AG10803 (cell line): ENCODE measurements around the gene LPAR3.

Experiments
- DNase-seq: peaks from one replicate; pipeline ENCODE4 v3.0.0; 2010; ENCODE audit warnings: low read depth
- H3K4me3 ChIP-seq: 2 replicates; pipeline ENCODE4 v1.5.1; 2011; ENCODE audit warnings: mild to moderate bottlenecking, low read length, control low read depth
- CTCF ChIP-seq: conservative IDR thresholded peaks from 2 replicates; pipeline ENCODE4 v1.5.1; 2011; ENCODE audit warnings: mild to moderate bottlenecking, low read length, control low read depth, inconsistent platforms

Gene LPAR3

GRCh38 chr1:84899969-84900368 lies 7.0 kb upstream of the LPAR3 start:
- no peak overlapping the region for H3K4me3 ChIP-seq
- no peak for DNase-seq
- no peak for TF ChIP-seq CTCF

- no peak for TF ChIP-seq CTCF
- no peak overlapping the region for H3K4me3 ChIP-seq
- no peak for DNase-seq
Measured at GRCh38 chr1:84896279-84896678, 3.3 kb upstream of the LPAR3 start.

- no peak for TF ChIP-seq CTCF
- H3K4me3 ChIP-seq: no peak overlapping the region
- no peak for DNase-seq
Measured at GRCh38 chr1:84890566-84890965, 2.4 kb downstream of the LPAR3 start.

GRCh38 chr1:84889437-84889836 lies 3.6 kb downstream of the LPAR3 start:
- no peak for TF ChIP-seq CTCF
- no peak overlapping the region for H3K4me3 ChIP-seq
- DNase-seq: no peak

- H3K4me3 ChIP-seq: no peak overlapping the region
- no peak for DNase-seq
- TF ChIP-seq CTCF: no peak
Measured at GRCh38 chr1:84888753-84889152, 4.3 kb downstream of the LPAR3 start.

- peak; percentile 72 for DNase-seq
- H3K4me3 ChIP-seq: no peak overlapping the region
- TF ChIP-seq CTCF: no peak
Measured at GRCh38 chr1:84887261-84887934, 5.6 kb downstream of the LPAR3 start.

- H3K4me3 ChIP-seq: no peak overlapping the region
- no peak for TF ChIP-seq CTCF
- DNase-seq: no peak
Measured at GRCh38 chr1:84885469-84885868, 7.5 kb downstream of the LPAR3 start.
